Measurements from ENCODE around the gene PRR20C. TPM values are rescaled to one million over a fixed set of nuclear protein-coding genes. Genes with fewer than 3 reads are reported as not detected.
"Not testable (repeated sequence)": the region's sequence is repeated elsewhere in the genome, so short reads cannot be mapped to it uniquely, and the experiment has no call there.

PRR20C gene
- not detected for total RNA-seq

DNA sequence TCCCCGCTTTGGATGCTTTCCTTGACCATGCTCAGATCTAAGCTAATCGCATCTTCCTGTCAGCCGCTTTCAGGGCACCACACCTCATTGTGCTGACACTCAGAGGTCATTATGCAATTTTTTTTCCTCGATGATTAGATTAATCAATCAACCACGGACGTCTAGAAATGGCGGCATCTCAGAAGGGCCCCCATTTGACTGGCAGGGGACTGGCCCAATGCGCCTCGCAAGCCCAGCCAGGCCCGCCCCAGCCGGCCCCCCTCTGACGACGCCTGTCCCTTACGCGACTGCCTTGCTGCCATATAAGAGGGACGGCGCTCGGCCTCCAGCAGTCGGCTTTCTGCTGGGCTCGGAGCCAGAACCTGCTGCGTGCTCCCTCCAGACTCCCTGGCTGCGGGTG lies at the start of gene PRR20C:
PRR20C (plus strand) TSS at position 301 of the 400 bp plus-strand sequence. CDS start 387 bp downstream, outside the sequence.
- not testable (repeated sequence) for H3K27me3 ChIP-seq; DNase-seq (ENCODE audit: low spot score in 2 of 2); H3K9me3 ChIP-seq; H3K27ac ChIP-seq; H3K4me1 ChIP-seq; H3K36me3 ChIP-seq; H3K4me3 ChIP-seq
- WGBS = no CpG with 5 or more reads among the region's 22 CpGs

GRCh38 chr13:57114945-57115344 lies 38.9 kb upstream of the PRR20C start:
- no peak overlapping the region for H3K4me3 ChIP-seq
- DNase-seq (ENCODE audit: low spot score in 2 of 2) = no peak
- no peaks in the 10 kb centered on the region for H3K36me3 ChIP-seq
- H3K4me1 ChIP-seq = no peaks in the 10 kb centered on the region
- no peaks in the 10 kb centered on the region for H3K9me3 ChIP-seq
- H3K27ac ChIP-seq = no peak overlapping the region
- H3K27me3 ChIP-seq = no peaks in the 10 kb centered on the region
- WGBS = 92% methylated on average over 4 of the region's 4 CpGs
- no peak for TF ChIP-seq POLR2AphosphoS5 (IDR thresholded peaks at IDR 0.05)
- TF ChIP-seq, protein P1, sequence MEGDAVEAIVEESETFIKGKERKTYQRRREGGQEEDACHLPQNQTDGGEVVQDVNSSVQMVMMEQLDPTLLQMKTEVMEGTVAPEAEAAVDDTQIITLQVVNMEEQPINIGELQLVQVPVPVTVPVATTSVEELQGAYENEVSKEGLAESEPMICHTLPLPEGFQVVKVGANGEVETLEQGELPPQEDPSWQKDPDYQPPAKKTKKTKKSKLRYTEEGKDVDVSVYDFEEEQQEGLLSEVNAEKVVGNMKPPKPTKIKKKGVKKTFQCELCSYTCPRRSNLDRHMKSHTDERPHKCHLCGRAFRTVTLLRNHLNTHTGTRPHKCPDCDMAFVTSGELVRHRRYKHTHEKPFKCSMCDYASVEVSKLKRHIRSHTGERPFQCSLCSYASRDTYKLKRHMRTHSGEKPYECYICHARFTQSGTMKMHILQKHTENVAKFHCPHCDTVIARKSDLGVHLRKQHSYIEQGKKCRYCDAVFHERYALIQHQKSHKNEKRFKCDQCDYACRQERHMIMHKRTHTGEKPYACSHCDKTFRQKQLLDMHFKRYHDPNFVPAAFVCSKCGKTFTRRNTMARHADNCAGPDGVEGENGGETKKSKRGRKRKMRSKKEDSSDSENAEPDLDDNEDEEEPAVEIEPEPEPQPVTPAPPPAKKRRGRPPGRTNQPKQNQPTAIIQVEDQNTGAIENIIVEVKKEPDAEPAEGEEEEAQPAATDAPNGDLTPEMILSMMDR (IDR thresholded peaks at IDR 0.05) = no peak
- TF ChIP-seq POLR2A (IDR thresholded peaks at IDR 0.05) = no peak
- TF ChIP-seq EP300 (IDR thresholded peaks at IDR 0.05) = no peak

DNA sequence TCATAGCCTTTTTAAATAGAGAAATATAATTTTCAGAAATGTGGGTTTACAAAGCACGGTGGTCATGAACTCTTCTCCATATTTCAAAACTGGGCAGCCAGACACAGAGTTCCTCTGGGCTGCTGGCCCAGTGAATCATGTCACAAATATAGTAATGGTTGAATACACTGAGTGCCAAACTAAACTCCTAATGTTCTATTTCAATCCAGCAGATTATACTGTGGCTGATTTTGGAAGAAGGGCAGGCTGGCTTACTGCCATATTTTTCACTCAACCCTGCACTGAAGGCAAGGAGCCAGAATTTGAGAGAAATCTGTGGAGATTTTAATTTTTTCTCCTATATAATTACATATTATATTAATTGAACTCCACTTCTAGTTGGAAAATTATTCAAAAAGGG lies 30.2 kb upstream of the PRR20C start:
- H3K27me3 ChIP-seq = no peaks in the 10 kb centered on the region
- WGBS = 8% methylated on average over 1 of the region's 1 CpG
- TF ChIP-seq POLR2A (IDR thresholded peaks at IDR 0.05) = no peak
- TF ChIP-seq EP300 (IDR thresholded peaks at IDR 0.05) = no peak
- TF ChIP-seq, protein P1 (IDR thresholded peaks at IDR 0.05) = no peak
- no peak for TF ChIP-seq POLR2AphosphoS5 (IDR thresholded peaks at IDR 0.05)
- no peak overlapping the region for H3K27ac ChIP-seq
- no peaks in the 10 kb centered on the region for H3K36me3 ChIP-seq
- no peak overlapping the region for H3K4me3 ChIP-seq
- DNase-seq (ENCODE audit: low spot score in 2 of 2) = no peak
- H3K9me3 ChIP-seq = no peaks in the 10 kb centered on the region
- no peaks in the 10 kb centered on the region for H3K4me1 ChIP-seq

DNA sequence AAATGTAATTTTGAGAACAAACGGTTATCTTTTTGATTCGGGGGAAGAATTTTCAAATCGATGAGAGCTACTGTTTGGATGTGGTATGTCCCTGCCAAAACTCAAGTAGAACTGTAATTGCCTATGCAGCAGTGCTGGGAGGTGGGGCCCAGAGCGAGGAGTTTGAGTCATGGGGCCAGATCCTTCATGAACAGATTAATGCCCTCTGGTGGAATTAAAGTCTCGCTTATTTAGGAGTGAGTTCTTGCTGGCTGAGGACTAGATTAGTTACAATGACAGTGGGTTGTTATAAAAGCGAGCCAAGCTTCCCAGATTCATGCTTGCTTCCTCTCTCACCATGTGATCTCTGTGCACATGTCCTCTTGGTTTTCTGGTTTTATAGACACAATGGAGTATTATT lies 25.0 kb upstream of the PRR20C start:
- TF ChIP-seq, protein P1 (IDR thresholded peaks at IDR 0.05) = no peak
- TF ChIP-seq POLR2A (IDR thresholded peaks at IDR 0.05) (no peak), POLR2AphosphoS5 (IDR thresholded peaks at IDR 0.05) (no peak), EP300 (IDR thresholded peaks at IDR 0.05) (no peak)
- Histone ChIP-seq H3K4me3 (no peak overlapping the region), H3K4me1 (no peaks in the 10 kb centered on the region), H3K27me3 (no peaks in the 10 kb centered on the region), H3K36me3 (no peaks in the 10 kb centered on the region), H3K27ac (no peak overlapping the region), H3K9me3 (no peaks in the 10 kb centered on the region)
- 84% methylated on average over 6 of the region's 6 CpGs for WGBS
- DNase-seq (ENCODE audit: low spot score in 2 of 2) = no peak

GRCh38 chr13:57136093-57136492 lies 17.8 kb upstream of the PRR20C start:
- no peaks in the 10 kb centered on the region for H3K36me3 ChIP-seq
- H3K27ac ChIP-seq = no peak overlapping the region
- WGBS = 54% methylated on average over 2 of the region's 2 CpGs
- H3K27me3 ChIP-seq = no peaks in the 10 kb centered on the region
- peaks cover 6% of the 10 kb centered on the region for H3K9me3 ChIP-seq
- TF ChIP-seq POLR2A (IDR thresholded peaks at IDR 0.05) = no peak
- TF ChIP-seq, protein P1 (IDR thresholded peaks at IDR 0.05) = no peak
- TF ChIP-seq POLR2AphosphoS5 (IDR thresholded peaks at IDR 0.05) = no peak
- TF ChIP-seq EP300 (IDR thresholded peaks at IDR 0.05) = no peak
- no peak for DNase-seq (ENCODE audit: low spot score in 2 of 2)
- no peaks in the 10 kb centered on the region for H3K4me1 ChIP-seq
- no peak overlapping the region for H3K4me3 ChIP-seq

- DNase-seq (ENCODE audit: low spot score in 2 of 2) = no peak
- H3K9me3 ChIP-seq = peaks cover 6% of the 10 kb centered on the region
- no peaks in the 10 kb centered on the region for H3K27me3 ChIP-seq
- no peaks in the 10 kb centered on the region for H3K36me3 ChIP-seq
- 87% methylated on average over 4 of the region's 4 CpGs for WGBS
- no peak overlapping the region for H3K27ac ChIP-seq
- no peak overlapping the region for H3K4me3 ChIP-seq
- TF ChIP-seq POLR2A (IDR thresholded peaks at IDR 0.05) (no peak), POLR2AphosphoS5 (IDR thresholded peaks at IDR 0.05) (no peak), EP300 (IDR thresholded peaks at IDR 0.05) (no peak)
- TF ChIP-seq, protein P1 (IDR thresholded peaks at IDR 0.05) = no peak
- no peaks in the 10 kb centered on the region for H3K4me1 ChIP-seq
These were observed 16.3 kb upstream of the PRR20C start for GRCh38 chr13:57137585-57137984.
